HG03196 (cell line): ENCODE data around the gene WDR11.

ENCODE experiments used
- ATAC-seq: cut with Tn5 transposase; IDR thresholded peaks from one replicate; pipeline ENCODE4 v1.9.1; 2021; ENCODE audit not compliant: unreplicated experiment

WDR11 gene

DNA sequence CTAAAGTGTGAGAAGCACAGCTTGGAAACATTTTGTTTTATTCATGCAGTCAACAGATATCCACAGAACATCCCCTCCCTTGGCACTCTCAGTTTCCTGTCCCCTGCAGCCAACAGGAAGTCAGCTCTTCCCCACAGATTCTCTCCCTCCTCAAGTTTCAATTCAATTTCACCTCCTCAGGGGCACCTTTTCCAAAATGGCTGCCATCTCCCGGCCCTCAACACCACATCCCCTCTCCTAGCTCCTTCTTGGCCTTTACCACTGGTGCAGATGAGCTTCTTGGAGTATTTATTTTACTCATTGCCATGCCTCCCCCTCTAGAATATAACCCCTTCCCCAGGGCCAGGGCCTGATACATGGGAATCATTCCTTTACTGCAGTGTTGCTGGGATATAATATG lies 94.0 kb downstream of the WDR11 start:
- ATAC-seq, result no peak

GRCh38 chr10:120945801-120946302 lies 94.7 kb downstream of the WDR11 start:
- ATAC-seq, result no peak

DNA sequence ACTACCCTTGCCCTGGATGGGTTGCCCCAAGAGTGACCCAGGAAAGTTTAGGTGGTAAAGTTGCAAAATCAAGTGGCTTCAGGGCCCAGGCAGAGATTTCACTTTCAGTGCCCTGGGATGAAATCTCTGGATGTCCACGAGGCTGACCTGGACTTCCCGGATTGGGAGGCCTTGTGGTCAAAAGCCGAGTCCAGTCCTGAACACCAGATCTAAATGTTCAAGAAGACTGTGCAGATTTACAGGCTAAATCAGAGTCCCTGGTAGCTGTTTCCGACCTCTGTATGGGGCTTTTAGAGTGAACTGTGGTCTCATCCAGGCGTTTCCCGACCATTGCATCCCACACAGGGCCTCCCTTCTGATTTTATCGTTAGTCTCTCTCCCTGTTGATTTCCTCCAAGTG lies 95.3 kb downstream of the WDR11 start:
- no peak for ATAC-seq

DNA sequence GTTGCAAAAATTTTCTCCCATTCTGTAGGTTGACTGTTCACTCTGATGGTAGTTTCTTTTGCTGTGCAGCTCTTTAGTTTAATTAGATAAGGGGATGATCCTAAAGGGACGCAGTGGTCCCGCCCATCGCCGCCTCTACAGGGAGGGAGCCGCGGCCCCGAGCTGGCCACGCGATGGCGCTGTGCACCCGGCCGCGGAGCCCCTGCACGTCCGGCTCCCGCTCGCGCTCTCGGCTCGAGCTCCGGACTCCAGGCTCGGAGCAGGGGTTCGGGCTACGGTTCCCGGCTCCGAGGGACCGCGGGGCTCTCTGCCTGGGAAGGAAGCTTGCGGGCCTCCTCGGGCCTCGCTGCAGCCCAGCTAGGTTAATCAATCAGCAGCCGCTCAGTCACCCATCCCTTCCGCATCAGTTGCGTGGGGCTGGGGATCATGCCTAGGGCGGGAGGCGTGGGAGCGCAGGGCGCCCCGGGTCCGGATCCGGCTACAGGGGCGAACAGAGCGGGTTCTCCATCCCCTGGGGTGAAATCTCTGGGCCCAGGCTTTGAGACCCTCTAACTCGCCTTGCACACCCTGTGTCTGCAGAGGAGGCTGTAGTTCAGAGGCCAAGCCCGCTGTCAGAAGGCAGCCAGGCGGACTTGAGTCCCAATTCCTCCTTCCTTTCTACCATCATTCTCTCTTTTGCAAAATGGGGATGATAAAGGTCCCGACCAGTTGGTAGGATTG lies 97.9 kb downstream of the WDR11 start:
- ATAC-seq, result peak; percentile 80

GRCh38 chr10:120949609-120950031 lies 98.5 kb downstream of the WDR11 start:
- no peak for ATAC-seq

GRCh38 chr10:120950051-120950561 lies 98.9 kb downstream of the WDR11 start:
- no peak for ATAC-seq

GRCh38 chr10:120951288-120951687 lies 100.1 kb downstream of the WDR11 start:
- no peak for ATAC-seq

GRCh38 chr10:120953897-120954296 lies 102.7 kb downstream of the WDR11 start:
- ATAC-seq, result no peak
